Suppressor macrophage treated with lipopolysaccharide for 4 hours (primary cell): Measurements from ENCODE around the gene BMS1.
"Not testable (repeated sequence)": the region's sequence is repeated elsewhere in the genome, so short reads cannot be mapped to it uniquely, and the experiment has no call there.

Experiments
- DNase-seq: peaks from one replicate; pipeline ENCODE4 v3.0.0-alpha.2; 2020

The BMS1 gene

DNA sequence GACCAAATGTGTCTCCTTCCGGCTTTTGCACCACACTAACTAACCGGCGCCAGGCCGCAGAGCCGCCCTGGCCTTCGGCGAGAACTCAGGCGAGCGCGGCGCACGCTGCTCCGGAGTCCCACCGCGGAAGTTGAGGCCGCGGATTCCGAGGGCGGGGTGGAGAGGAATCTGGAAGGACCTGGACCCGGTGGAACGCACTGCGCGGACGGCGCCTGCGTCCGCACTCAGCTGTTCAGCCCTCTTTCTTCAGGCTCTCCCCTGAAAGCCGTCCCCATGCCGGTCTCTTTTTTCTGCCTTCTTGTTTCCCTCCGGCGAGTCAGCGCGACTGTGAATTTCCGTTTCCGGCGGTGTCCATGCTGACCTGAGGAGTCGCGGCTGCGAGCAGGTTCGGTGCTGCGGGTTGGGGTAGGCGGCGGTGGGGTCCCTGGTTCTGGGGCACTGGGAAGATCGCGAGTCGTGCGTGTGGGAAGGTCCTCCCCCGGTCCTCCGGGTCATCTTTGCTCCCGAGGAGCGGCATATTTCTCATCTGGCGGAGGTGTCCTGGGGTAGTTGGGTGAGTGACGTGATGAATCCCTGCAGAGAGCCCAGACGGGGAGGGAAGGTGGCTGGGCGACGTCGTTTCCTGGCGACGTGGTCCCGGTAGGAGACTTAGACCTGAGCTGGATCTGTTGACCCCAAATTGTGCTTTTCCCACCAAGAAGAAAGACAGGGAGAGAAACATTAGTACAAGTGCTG is at the start of gene BMS1:
BMS1 (plus strand) TSS at position 350 of the 735 bp plus-strand sequence. CDS start 1,600 bp downstream, outside the sequence.
- peak; percentile 91 for DNase-seq

DNA sequence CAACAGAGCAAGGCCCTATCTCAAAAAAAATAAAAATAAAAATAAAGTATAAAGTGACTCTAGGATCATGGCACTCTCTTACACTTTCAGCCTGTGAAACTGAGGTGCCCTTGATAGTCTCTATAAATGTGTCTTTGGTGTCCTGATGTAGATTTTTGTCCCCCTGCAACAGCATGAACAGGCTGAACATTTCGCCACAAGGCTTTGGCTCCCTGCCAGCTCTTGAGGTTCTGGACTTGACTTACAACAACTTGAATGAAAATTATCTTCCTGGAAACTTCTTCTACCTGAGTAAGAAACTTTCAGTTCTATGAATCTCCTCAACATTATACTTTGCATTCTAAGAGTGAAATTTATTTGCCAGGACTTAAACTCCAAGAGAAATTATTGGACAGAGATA is 48.1 kb upstream of the BMS1 start:
- DNase-seq, result no peak

DNA sequence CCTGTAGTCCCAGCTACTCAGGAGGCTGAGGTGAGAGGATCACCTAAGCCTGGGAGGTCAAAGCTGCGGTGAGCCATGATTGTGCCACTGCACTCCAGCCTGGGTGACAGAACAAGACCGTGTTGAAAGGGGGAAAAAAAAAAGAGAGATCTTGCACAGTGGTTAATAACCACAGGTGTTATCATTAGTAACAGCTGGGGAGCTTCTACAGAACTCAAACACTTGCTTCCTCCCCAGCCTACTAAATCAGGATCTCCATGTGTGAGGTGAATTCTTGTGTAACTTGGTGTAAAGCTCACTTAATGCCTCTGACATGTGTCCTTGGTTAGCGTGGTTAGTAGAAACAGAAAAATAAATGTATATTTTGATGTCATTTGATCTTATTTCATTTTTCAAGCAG is 43.9 kb upstream of the BMS1 start:
- DNase-seq, result no peak

GRCh38 chr10:42741536-42741935 is 41.1 kb upstream of the BMS1 start:
- not testable (repeated sequence) for DNase-seq

DNA sequence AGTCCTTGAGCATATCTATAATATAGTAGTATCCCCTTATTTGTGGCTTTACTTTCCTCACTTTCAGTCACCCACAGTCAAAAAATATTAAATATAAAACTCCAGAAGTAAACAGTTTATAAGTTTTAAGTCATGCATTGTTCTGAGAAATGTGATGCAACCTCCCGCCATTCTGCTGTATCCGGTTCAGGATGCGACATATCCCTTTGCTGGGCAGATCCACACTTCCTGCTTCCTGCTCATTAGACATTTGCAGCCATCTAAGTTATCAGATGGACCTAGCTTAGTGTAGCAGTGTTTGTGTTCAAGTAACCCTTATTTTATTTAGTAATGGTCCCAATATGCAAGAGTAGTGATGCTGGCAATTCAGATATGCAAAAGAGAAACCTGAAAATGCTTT is 38.9 kb upstream of the BMS1 start:
- DNase-seq, result no peak

GRCh38 chr10:42744134-42744701 is 38.4 kb upstream of the BMS1 start:
- no peak for DNase-seq

GRCh38 chr10:42753126-42753506 is 29.5 kb upstream of the BMS1 start:
- peak; percentile 81 for DNase-seq

GRCh38 chr10:42753507-42754154 is 29.0 kb upstream of the BMS1 start:
- DNase-seq, result peak; percentile 28

GRCh38 chr10:42754155-42755027 is 28.2 kb upstream of the BMS1 start:
- DNase-seq, result peak; percentile 10

- DNase-seq, result no peak
Measured at GRCh38 chr10:42755028-42755451, 27.6 kb upstream of the BMS1 start.

DNA sequence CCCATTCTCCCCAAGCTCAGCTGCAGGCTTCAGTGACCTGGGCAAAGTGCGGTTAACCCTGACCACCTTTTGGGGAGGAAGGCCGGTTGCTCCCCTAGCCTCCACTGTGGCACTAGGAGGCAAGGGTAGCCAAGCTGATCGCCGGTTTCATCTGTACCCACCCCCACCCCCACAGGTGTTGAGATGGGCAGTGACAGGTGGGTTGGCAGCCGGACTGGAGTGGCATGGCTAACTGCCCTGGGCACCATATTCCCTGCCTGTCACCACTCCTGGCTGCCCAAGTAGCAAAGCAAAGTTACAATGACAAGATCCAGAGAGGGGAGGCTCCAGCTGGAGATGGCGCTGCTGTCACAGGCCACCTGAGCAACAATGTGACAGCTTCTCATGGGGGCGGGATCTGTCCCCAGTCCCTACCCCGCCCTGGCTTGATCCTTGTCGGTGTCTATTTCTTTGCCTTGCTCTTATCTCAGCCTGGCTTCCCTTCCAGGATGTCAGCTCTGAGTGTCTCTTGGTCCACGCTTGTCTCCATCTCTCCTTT is 27.0 kb upstream of the BMS1 start:
- no peak for DNase-seq

DNA sequence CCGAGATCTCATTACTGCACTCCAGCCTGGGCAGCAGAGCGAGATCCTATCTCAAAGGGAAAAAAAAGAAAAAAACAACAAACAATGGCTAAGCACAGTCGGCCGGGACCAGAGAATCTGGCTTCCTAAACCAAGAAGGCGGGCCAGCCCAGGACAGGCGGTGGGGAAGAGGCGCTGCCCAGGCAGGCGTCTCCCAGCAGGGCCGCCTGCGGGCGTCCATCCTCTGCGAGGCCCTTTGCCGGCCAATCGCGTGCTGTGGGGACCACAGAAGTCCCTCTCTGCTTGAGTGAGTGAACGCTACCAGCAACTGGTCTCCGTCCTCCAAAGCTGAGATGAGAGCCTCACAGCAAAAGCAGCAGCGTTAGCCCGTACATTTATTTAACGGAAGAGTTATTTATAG is 14.7 kb upstream of the BMS1 start:
- DNase-seq, result no peak

GRCh38 chr10:42768581-42769152 is 13.9 kb upstream of the BMS1 start:
- no peak for DNase-seq

GRCh38 chr10:42769173-42769572 is 13.4 kb upstream of the BMS1 start:
- no peak for DNase-seq

DNA sequence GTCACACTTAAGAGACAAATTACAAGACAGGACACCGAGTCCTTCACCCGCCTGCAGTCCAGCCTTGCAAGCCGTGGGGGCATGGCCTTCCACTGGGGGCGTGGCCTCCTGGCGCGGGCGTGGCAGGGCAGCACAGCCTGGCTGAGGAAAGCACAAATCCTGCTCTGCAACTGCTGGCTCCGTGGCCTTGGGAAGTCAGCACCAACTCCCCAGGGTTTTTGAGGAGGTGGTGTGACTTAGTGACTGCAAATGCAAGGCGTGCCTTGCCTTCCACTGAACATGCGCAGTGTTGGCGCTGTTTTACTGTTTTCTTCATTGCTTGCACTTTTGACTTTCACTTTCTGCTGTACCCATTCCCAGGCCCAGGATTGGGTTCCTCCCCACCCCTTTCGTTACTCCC is 12.9 kb upstream of the BMS1 start:
- DNase-seq, result no peak

DNA sequence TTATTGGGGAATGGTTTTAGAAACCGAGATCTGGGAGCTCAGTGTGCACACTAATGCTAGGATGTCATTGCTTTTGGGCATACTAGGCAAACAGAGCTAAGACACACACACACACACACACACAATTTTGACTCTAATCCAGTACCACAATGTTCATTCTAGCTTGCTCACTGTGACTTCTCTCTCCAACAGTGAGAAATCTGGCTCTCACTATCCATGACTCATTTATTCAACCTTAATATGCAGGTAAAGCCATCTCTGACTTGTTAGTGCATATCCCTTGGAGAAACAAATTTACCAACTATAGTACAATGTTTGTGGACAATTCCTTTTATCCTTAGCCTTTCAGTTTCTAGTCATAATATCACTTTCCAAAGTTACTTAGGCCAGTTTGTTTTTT is 5.9 kb upstream of the BMS1 start:
- no peak for DNase-seq

DNA sequence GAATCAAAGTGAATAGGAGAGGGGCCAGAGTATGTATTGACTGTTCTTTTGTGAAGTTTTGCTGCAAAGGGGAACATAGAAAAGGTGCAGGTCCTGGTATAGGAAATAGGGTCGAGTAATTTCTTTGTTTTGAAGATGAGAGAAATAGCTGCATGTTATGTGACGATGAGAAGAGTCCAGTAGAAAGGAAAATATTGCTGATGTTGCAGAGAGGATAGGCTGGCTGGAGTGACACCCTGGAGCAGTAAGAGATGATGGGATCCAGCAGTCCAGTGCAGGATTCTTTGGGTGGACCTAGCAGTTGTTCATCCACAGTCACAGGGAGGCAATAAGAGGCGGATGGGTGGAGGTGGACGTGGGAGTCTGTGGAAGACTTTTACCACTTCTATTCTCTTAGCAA is 2.1 kb upstream of the BMS1 start:
- no peak for DNase-seq

DNA sequence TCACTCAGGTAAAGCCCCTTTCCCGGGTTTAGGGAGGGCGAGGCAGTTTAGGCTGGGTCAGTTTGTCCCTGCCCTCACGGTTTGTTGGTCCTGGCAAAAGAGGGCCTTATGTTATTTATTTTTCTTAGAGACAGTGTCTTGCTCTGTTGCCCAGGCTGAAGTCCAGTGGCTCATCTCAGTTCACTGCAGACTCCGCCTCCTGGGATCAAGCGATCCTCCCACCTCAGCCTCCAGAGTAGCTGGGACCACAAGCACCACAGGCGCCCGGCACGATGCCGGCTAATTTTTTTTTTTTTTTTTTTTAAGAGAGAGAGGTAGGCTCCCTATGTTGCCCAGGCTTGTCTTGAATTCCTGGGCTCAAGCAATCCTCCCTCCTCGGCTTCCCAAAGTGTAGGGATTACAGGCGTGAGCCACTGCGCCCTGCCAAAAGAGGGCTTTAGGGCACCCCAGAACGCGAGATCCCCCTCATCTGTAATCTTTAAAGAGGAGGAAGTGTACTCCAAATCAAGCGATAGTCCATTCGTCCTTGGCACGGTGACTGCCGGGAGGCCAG is 626 bp upstream of the BMS1 start:
- DNase-seq, result peak; percentile 10

DNA sequence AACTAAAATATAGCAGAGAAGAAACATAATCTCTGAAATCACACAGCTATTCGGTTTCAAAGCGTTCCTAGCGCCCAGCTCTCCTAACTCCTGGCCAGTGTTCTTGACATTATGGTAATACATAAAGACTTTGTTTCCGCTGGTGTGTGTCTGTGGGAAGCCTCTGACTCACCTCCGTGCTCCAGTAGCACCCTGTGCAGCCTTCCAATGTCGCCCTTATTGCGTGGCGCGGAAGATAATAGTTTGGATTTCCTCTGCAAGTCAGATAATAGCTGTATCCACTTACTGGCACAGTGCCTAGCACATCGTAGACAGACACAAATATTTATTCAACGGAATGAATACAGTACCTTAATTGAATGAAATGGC is 570 bp downstream of the BMS1 start:
- peak; percentile 14 for DNase-seq

GRCh38 chr10:42785759-42786158 is 3.2 kb downstream of the BMS1 start:
- DNase-seq, result no peak

- no peak for DNase-seq
Measured at GRCh38 chr10:42790835-42791234, 8.2 kb downstream of the BMS1 start.

DNA sequence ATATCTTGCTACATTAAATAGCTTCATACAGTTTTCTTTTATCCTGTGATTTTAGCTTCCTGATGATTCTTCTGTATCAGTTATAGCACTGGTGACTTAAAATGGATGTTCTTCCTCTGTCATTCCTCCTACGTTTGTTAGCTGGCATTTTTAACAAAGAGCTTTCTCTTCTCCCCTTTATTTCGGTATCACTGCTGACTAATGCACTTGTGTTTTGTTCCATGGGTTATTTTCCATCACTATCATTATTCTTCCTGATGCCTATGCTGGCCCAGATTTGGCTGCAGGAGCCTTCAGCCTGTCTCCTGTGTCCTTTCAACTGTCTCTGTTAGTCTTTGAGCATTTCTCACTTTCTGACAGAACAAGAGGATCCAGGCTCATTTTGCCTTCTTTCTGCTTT is 13.1 kb downstream of the BMS1 start:
- DNase-seq, result no peak
